Esophagus squamous epithelium (tissue), 4 donors: Measurements from ENCODE around the gene DMBX1.

ENCODE experiments used
- POLR2A ChIP-seq, 4 donors: fragments of 450-650 bp; IDR thresholded peaks; one replicate each; pipeline ENCODE4 v1.6.1; 2017; ENCODE audit warnings: antibody characterized with exemption in 4 of 4, mild to moderate bottlenecking in 4 of 4, moderate library complexity in 3 of 4
- TF ChIP-seq, protein P1 (sequence below), 6 experiments: fragments of 450-650 bp in 4 of 6; fragments of 200-600 bp in 2 of 6; sonication (generic) in 2 of 6; IDR thresholded peaks; one replicate each; pipeline ENCODE4 v1.5.1; 2016 to 2019; ENCODE audit warnings: antibody characterized with exemption in 6 of 6, mild to moderate bottlenecking in 4 of 6, moderate library complexity in 4 of 6

DNA sequence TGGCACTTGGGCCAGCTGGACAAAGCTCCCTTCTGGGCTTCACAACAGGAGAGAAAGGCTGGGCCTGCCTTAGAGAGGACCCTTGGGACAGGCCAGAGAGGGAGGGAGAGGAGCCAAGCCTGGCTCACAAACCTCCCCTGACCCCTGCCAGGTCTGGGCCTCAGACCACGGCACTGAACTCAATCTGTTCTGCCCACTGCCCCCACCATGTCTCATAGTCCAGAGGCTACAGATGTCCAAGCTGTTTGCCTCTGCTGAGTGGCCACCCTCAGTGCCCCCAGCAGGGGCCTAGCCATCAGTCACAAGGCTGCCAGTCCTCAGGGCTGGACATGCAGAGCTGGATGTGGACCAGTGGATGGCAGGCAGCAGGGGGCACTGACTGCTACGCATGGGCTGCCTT, 13.0 kb upstream of the DMBX1 start:
- TF ChIP-seq, protein P1, sequence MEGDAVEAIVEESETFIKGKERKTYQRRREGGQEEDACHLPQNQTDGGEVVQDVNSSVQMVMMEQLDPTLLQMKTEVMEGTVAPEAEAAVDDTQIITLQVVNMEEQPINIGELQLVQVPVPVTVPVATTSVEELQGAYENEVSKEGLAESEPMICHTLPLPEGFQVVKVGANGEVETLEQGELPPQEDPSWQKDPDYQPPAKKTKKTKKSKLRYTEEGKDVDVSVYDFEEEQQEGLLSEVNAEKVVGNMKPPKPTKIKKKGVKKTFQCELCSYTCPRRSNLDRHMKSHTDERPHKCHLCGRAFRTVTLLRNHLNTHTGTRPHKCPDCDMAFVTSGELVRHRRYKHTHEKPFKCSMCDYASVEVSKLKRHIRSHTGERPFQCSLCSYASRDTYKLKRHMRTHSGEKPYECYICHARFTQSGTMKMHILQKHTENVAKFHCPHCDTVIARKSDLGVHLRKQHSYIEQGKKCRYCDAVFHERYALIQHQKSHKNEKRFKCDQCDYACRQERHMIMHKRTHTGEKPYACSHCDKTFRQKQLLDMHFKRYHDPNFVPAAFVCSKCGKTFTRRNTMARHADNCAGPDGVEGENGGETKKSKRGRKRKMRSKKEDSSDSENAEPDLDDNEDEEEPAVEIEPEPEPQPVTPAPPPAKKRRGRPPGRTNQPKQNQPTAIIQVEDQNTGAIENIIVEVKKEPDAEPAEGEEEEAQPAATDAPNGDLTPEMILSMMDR (IDR thresholded peaks at IDR 0.05) = no peak
- TF ChIP-seq POLR2A (IDR thresholded peaks at IDR 0.05) = no peak
